GM23248 (cell line): ENCODE measurements around the gene FGF1. TPM values are rescaled to one million over a fixed set of nuclear protein-coding genes. Genes with fewer than 3 reads are reported as not detected.

Source experiments
- DNase-seq: peaks from one replicate; pipeline ENCODE4 v3.0.0-alpha.2; 2015
- H2AFZ ChIP-seq: fragments of 200-600 bp; sonication (generic); 2 replicates; pipeline ENCODE4 v1.6.1; 2016; ENCODE audit warnings: antibody characterized with exemption
- H3F3A ChIP-seq: fragments of 200-600 bp; sonication (generic); 2 replicates; pipeline ENCODE4 v1.6.1; 2016; ENCODE audit warnings: mild to moderate bottlenecking, antibody characterized with exemption, mixed run types; ENCODE audit not compliant: insufficient read depth
- H3K27ac ChIP-seq: fragments of 200-600 bp; sonication (generic); 2 replicates; pipeline ENCODE4 v1.5.1; 2016; ENCODE audit warnings: mild to moderate bottlenecking
- H3K27me3 ChIP-seq: fragments of 200-600 bp; sonication (generic); replicated peaks from 2 replicates; pipeline ENCODE4 v1.6.1; 2016; ENCODE audit warnings: mild to moderate bottlenecking; ENCODE audit not compliant: insufficient read depth
- H3K36me3 ChIP-seq: fragments of 200-600 bp; sonication (generic); 2 replicates; pipeline ENCODE4 v1.6.1; 2016; ENCODE audit warnings: low read depth, mild to moderate bottlenecking
- H3K4me1 ChIP-seq: fragments of 200-600 bp; sonication (generic); 2 replicates; pipeline ENCODE4 v1.6.1; 2016; ENCODE audit warnings: mild to moderate bottlenecking; ENCODE audit not compliant: insufficient read depth
- H3K4me2 ChIP-seq: fragments of 200-600 bp; sonication (generic); one replicate; pipeline ENCODE4 v1.6.1; 2016; ENCODE audit warnings: mild to moderate bottlenecking; ENCODE audit not compliant: unreplicated experiment
- H3K4me3 ChIP-seq: fragments of 200-600 bp; sonication (generic); 2 replicates; pipeline ENCODE4 v1.5.1; 2016; ENCODE audit warnings: mild to moderate bottlenecking
- H3K79me2 ChIP-seq: fragments of 200-600 bp; sonication (generic); 2 replicates; pipeline ENCODE4 v1.6.1; 2016; ENCODE audit warnings: mild to moderate bottlenecking; ENCODE audit not compliant: insufficient read depth
- H3K9ac ChIP-seq: fragments of 200-600 bp; sonication (generic); 2 replicates; pipeline ENCODE4 v1.6.1; 2016; ENCODE audit warnings: mild to moderate bottlenecking
- H3K9me2 ChIP-seq: fragments of 200-600 bp; sonication (generic); 2 replicates; pipeline ENCODE4 v1.6.1; 2016; ENCODE audit warnings: mixed run types, mild to moderate bottlenecking, moderate library complexity; ENCODE audit not compliant: insufficient read depth
- H3K9me3 ChIP-seq: fragments of 200-600 bp; sonication (generic); one replicate; pipeline ENCODE4 v1.6.1; 2017; ENCODE audit warnings: low read depth
- H4K20me1 ChIP-seq: fragments of 200-600 bp; sonication (generic); 2 replicates; pipeline ENCODE4 v1.6.0; 2016; ENCODE audit not compliant: insufficient read depth
- EZH2 ChIP-seq: fragments of 200-600 bp; sonication (generic); IDR thresholded peaks from 2 replicates; pipeline ENCODE4 v1.6.1; 2018; ENCODE audit warnings: antibody characterized with exemption, mild to moderate bottlenecking; ENCODE audit not compliant: insufficient read depth, poor library complexity, severe bottlenecking
- EZH2phosphoT487 ChIP-seq: fragments of 200-600 bp; sonication (generic); IDR thresholded peaks from 2 replicates; pipeline ENCODE4 v1.6.1; 2018; ENCODE audit warnings: antibody characterized with exemption, moderate library complexity, mild to moderate bottlenecking, low read depth; ENCODE audit not compliant: insufficient read depth
- WGBS, 2 experiments: methylation state at CpG; one replicate each; pipeline ENCODE4 v1.1.6; 2015 to 2017; ENCODE audit warnings: low lambda C conversion rate in 2 of 2, low coverage in 1 of 2; ENCODE audit errors: missing lambda C conversion rate in 2 of 2; 5-methylcytosine and 5-hydroxymethylcytosine counted together
- in situ Hi-C: fragments of 300-500 bp; cut with MboI; formaldehyde crosslinking; loops from 2 replicates; pipeline ENCODE4 v1.15.0; 2020
- polyA plus RNA-seq: library from polyadenylated mRNA; unstranded; fragments of >200 nt; fragmentation: Nextera tagmentation; extraction: Ambion mirVana; gene quantifications from 2 replicates; pipeline ENCODE4 v1.2.1, GENCODE V29; 2016
- total RNA-seq: library from RNA; depleted of rRNA; stranded (reverse); fragments of >200 nt; shearing (Covaris generic); gene quantifications from 2 replicates; pipeline ENCODE4 v1.2.3, GENCODE V29; 2014

Gene FGF1
- total and polyA plus RNA-seq, 2 experiments from 2014 or later = 13.8 to 29.6 TPM

DNA sequence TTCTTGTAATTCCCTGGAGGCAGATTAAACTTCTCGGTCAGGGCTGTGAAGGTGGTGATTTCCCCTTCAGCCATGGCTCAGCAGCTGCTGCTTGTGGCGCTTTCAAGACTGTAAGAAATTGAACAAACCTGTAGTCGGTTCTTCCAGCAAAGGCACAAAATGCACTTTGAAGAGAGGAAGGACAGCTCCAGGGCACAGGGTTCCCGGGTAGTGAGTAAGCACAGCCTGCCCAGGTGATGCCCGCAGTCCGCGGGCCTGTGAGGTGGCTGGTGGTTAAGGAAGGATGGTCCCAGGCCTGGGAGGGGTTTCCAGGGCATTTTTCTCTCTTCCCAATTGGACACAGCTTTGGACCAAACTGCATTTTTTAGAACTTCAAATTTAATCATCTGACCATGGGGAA, 71.8 kb downstream of the FGF1 start:
- Histone ChIP-seq H3F3A (peaks cover 37% of the 10 kb centered on the region), H3K4me2 (peak overlapping the region; percentile 38), H3K4me3 (no peak overlapping the region), H3K27me3 (no peaks in the 10 kb centered on the region), H2AFZ (no peak overlapping the region), H3K79me2 (peaks cover under 1% of the 10 kb centered on the region; the same call in 1 of the 2 replicates), H3K9me2 (no peaks in the 10 kb centered on the region), H3K4me1 (peaks cover 49% of the 10 kb centered on the region), H3K9ac (peak overlapping the region; percentile 30), H3K36me3 (no peaks in the 10 kb centered on the region), H3K27ac (peak overlapping the region; percentile 67), H4K20me1 (no peaks in the 10 kb centered on the region), H3K9me3 (no peaks in the 10 kb centered on the region)
- TF ChIP-seq EZH2phosphoT487 (no peak), EZH2 (no peak)
- WGBS, 2 experiments = 88 to 89% methylated on average over 7 of the region's 7 CpGs
- no peak for DNase-seq
- in situ Hi-C loops = loop anchor here (5.0 to 10.0 kb wide), 2 partner anchors 83 to 271 kb away; no protein-coding TSS in a partner anchor

DNA sequence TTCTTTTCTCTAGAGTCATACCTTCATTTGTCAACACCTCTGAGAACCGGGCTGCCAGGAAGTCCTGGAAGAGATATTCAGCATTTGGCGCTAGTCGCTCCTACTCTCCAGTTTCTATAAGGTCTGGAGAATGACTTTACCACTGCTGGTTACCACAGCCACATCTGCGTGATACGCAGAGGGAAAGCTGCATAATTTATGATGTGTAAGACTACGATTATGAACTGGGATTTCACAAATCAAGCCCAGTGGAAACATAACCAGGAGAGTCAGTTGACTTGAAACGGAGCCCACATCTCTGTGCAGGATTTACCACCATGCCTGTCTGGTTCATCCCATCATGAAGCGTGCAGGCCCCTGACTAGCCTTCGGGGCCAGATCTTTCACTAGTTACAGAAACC, 72.6 kb downstream of the FGF1 start:
- peak overlapping the region; percentile 30 for H3K9ac ChIP-seq
- no peak for TF ChIP-seq EZH2
- TF ChIP-seq EZH2phosphoT487 = 0 out of 2 replicates have a peak, but pooled peaks have one; percentile 51
- H3K9me2 ChIP-seq = no peaks in the 10 kb centered on the region
- H3K79me2 ChIP-seq = no peaks in the 10 kb centered on the region
- no peaks in the 10 kb centered on the region for H4K20me1 ChIP-seq
- H3K27me3 ChIP-seq = no peaks in the 10 kb centered on the region
- H3K4me1 ChIP-seq = peaks cover 43% of the 10 kb centered on the region
- peak overlapping the region; percentile 38 for H3K4me2 ChIP-seq
- H3K36me3 ChIP-seq = no peaks in the 10 kb centered on the region
- peaks cover 32% of the 10 kb centered on the region for H3F3A ChIP-seq
- H3K27ac ChIP-seq = peak overlapping the region; percentile 67
- 0 out of 2 replicates have a peak overlapping the region, but pooled peaks have one; percentile 14 for H3K4me3 ChIP-seq
- in situ Hi-C loops = loop anchor here (5.0 to 10.0 kb wide), 2 partner anchors 84 to 272 kb away; no protein-coding TSS in a partner anchor
- peak; percentile 90 for DNase-seq
- H3K9me3 ChIP-seq = no peaks in the 10 kb centered on the region
- 29 to 35% methylated on average over 9 of the region's 9 CpGs for WGBS, 2 experiments
- H2AFZ ChIP-seq = no peak overlapping the region

DNA sequence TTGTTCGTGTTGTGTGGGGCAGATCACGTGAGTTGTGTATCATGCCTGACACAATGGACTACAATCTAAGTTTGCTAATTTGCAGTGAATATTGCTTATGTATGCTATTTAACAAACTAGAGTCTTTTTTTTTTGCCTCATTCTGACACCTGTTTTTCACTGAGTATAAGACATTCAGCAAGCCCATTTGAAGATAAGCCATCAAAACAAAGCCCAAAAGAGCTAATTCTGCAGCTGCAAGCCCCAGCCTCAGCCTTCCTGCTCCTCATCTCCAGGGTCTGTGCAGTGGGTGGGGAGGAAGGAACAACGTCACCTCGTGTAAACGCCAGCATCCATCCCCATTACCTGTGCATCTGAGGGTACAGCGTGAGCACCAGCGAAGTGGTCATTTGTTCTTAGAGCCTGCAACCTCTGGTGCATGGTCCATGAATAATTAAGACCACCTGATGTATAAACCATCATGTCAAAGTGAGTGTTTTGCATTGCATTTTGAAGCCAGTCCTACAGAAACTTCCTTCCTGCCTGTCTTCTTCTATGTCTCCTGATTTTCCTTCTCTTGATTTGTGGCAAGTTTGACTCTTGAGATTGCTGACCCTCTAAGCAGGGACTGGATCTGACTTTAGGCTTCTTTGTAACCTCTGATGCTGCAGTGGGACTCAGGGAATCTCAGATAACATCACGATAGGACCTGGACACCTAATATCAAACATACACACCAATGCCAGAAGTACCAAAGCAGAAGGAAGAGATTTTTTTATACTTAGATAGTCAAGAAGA, 73.2 kb downstream of the FGF1 start:
- Histone ChIP-seq H3K27me3 (no peaks in the 10 kb centered on the region), H3K36me3 (no peaks in the 10 kb centered on the region), H3F3A (peaks cover 32% of the 10 kb centered on the region), H4K20me1 (no peaks in the 10 kb centered on the region), H2AFZ (no peak overlapping the region), H3K79me2 (no peaks in the 10 kb centered on the region), H3K9ac (no peak overlapping the region), H3K4me3 (0 out of 2 replicates have a peak overlapping the region, but pooled peaks have one; percentile 14), H3K4me2 (peak overlapping the region; percentile 38), H3K4me1 (peaks cover 37% of the 10 kb centered on the region), H3K27ac (peak overlapping the region; percentile 67), H3K9me2 (no peaks in the 10 kb centered on the region), H3K9me3 (no peaks in the 10 kb centered on the region)
- in situ Hi-C loops = loop anchor here (5.0 to 10.0 kb wide), 2 partner anchors 85 to 272 kb away; no protein-coding TSS in a partner anchor
- DNase-seq = no peak
- WGBS, 2 experiments = 67% methylated on average over 8 of the region's 8 CpGs
- no peak for TF ChIP-seq EZH2
- TF ChIP-seq EZH2phosphoT487 = no peak

DNA sequence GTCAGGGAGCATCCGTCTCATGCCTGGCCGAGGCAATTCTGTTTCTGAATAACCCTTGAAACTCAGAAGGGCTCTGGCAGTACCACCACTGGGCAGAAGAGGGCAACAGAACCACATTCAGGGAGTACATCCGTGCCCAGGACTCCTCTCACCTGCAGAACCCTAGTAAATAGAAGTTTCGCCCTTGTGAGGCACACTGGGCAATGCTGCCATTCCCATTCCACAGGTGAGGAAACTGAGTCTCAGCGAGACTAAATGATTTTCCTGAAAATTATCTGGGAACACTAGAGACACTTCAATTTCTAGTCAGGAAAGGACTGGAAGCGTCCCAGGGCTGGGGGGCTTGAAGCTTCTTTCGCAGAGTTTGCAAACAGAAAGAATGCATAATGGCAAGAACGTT, 74.7 kb downstream of the FGF1 start:
- Histone ChIP-seq H3K4me2 (no peak overlapping the region), H4K20me1 (no peaks in the 10 kb centered on the region), H3K79me2 (no peaks in the 10 kb centered on the region), H3K9me3 (no peaks in the 10 kb centered on the region), H3K27ac (no peak overlapping the region), H3K9me2 (no peaks in the 10 kb centered on the region), H3K4me1 (peaks cover 26% of the 10 kb centered on the region), H2AFZ (0 out of 2 replicates have a peak overlapping the region, but pooled peaks have one; percentile 16), H3K4me3 (no peak overlapping the region), H3F3A (peaks cover 32% of the 10 kb centered on the region), H3K9ac (no peak overlapping the region), H3K36me3 (no peaks in the 10 kb centered on the region), H3K27me3 (no peaks in the 10 kb centered on the region)
- DNase-seq = peak; percentile 75
- WGBS, 2 experiments = 30 to 33% methylated on average over 8 of the region's 8 CpGs
- TF ChIP-seq EZH2phosphoT487 = no peak
- TF ChIP-seq EZH2 = no peak
- in situ Hi-C loops = loop anchor here (5.0 to 10.0 kb wide), 2 partner anchors 86 to 274 kb away; no protein-coding TSS in a partner anchor
